Common myeloid progenitor, CD34-positive (primary cell): ENCODE results near the gene SAMD8. TPM values are rescaled to one million over a fixed set of nuclear protein-coding genes. Genes with fewer than 3 reads are reported as not detected.

ENCODE experiments used
- CTCF ChIA-PET: fragments of 350-600 bp; sonication (Branson Sonifier 250); formaldehyde crosslinking; loops from one replicate; lab custom pipeline; 2021; ENCODE audit warnings: antibody characterized with exemption; lab: Charles Lee
- POLR2A ChIA-PET: fragments of 350-600 bp; sonication (Branson Sonifier 250); formaldehyde crosslinking; loops from one replicate; lab custom pipeline; 2021; ENCODE audit warnings: antibody characterized with exemption; lab: Charles Lee
- DNase-seq, 3 donors: peaks; one replicate each; pipeline versions ENCODE4 v3.0.0 to v3.0.0-alpha.2; 2013
- H3K27ac ChIP-seq, 2 experiments: 1 replicate in 1 of 2; 2 replicates in 1 of 2; pipeline ENCODE4 v1.7.0; 2013; ENCODE audit warnings: inconsistent platforms in 2 of 2, low read length in 2 of 2, mild to moderate bottlenecking in 2 of 2, low read depth in 1 of 2, moderate library complexity in 1 of 2; ENCODE audit not compliant: severe bottlenecking in 2 of 2, insufficient read depth in 1 of 2, poor library complexity in 1 of 2
- H3K27me3 ChIP-seq, 5 experiments: replicated peaks in 2 of 5; 1 replicate in 3 of 5; 2 replicates in 2 of 5; pipeline versions ENCODE4 v1.6.1 to v1.7.0; 2013; ENCODE audit warnings: low read length in 4 of 5, mild to moderate bottlenecking in 2 of 5, moderate library complexity in 2 of 5, inconsistent platforms in 1 of 5; ENCODE audit not compliant: insufficient read depth in 5 of 5, control insufficient read depth in 4 of 5
- H3K36me3 ChIP-seq, 4 experiments: 1 replicate in 2 of 4; 2 replicates in 2 of 4; pipeline versions ENCODE4 v1.6.1 to v1.7.0; 2013; ENCODE audit warnings: low read length in 3 of 4, control low read depth in 1 of 4, mild to moderate bottlenecking in 1 of 4; ENCODE audit not compliant: control insufficient read depth in 4 of 4, insufficient read depth in 4 of 4
- H3K4me1 ChIP-seq, 4 experiments: 1 replicate in 3 of 4; 2 replicates in 1 of 4; pipeline versions ENCODE4 v1.6.1 to v1.7.1; 2013; ENCODE audit warnings: low read length in 3 of 4, mild to moderate bottlenecking in 3 of 4, control low read depth in 1 of 4, inconsistent platforms in 1 of 4, moderate library complexity in 1 of 4; ENCODE audit not compliant: control insufficient read depth in 4 of 4, insufficient read depth in 4 of 4; ENCODE audit errors: control extremely low read depth in 1 of 4
- H3K4me3 ChIP-seq, 7 experiments: 1 replicate in 4 of 7; 2 replicates in 3 of 7; pipeline versions ENCODE4 v1.5.1 to v1.7.0; 2013; ENCODE audit warnings: mild to moderate bottlenecking in 7 of 7, low read length in 6 of 7, moderate library complexity in 6 of 7, inconsistent platforms in 2 of 7, low read depth in 2 of 7, control low read depth in 1 of 7; ENCODE audit not compliant: insufficient read depth in 4 of 7, control insufficient read depth in 1 of 7; ENCODE audit errors: extremely low read depth in 1 of 7
- H3K9me3 ChIP-seq, 5 experiments: 1 replicate in 4 of 5; 2 replicates in 1 of 5; pipeline versions ENCODE4 v1.6.1 to v1.7.1; 2013; ENCODE audit warnings: low read length in 4 of 5, mild to moderate bottlenecking in 2 of 5, inconsistent platforms in 1 of 5, low read depth in 1 of 5, moderate library complexity in 1 of 5; ENCODE audit not compliant: control insufficient read depth in 4 of 5, insufficient read depth in 2 of 5; ENCODE audit errors: control extremely low read depth in 1 of 5
- WGBS: methylation state at CpG from one replicate; pipeline ENCODE4 v1.1.5; 2013; ENCODE audit not compliant: insufficient coverage; 5-methylcytosine and 5-hydroxymethylcytosine counted together
- polyA plus RNA-seq: library from polyadenylated mRNA; unstranded; fragments of 120-200 nt; gene quantifications from one replicate; pipeline ENCODE4 v1.2.1, GENCODE V29; 2013

SAMD8 gene
- polyA plus RNA-seq = 10.3 TPM

- ChIA-PET CTCF (interaction anchor here (0.6 to 3.8 kb wide), 3 partner anchors 8 to 75 kb away, joined by 3 to 24 read pairs (median 3); a partner anchor contains a TSS), POLR2A (interaction anchor here (1.0 to 1.5 kb wide), 3 partner anchors 10 to 99 kb away, joined by 3 to 4 read pairs (median 4); partner anchors contain the start of gene VDAC2)
- Histone ChIP-seq H3K4me3 (peak within 1 kb of the TSS; percentile 83 to 93 (median 89)), H3K36me3 (no peaks in the 10 kb centered on the region), H3K27me3 (no peaks in the 10 kb centered on the region), H3K27ac (peak within 1 kb of the TSS; percentile 77 to 95), H3K9me3 (no peaks in the 10 kb centered on the region), H3K4me1 (peaks cover 2 to 40% (median 17%) of the 10 kb centered on the region in 4 experiments)
- under 1% methylated on average over 44 of the region's 61 CpGs for WGBS
- DNase-seq = peak; percentile 98 to 99 (median 98)
Measured at GRCh38 chr10:75111365-75111906, at the start of gene SAMD8. TSS of gene SAMD8 (plus strand) at chr10:75111656. CDS start at chr10:75150529, 38,873 bp downstream.

GRCh38 chr10:75061709-75062505 is 49.5 kb upstream of the SAMD8 start:
- Histone ChIP-seq H3K4me3 (no peak overlapping the region), H3K9me3 (no peaks in the 10 kb centered on the region), H3K36me3 (no peaks in the 10 kb centered on the region), H3K27ac (no peak overlapping the region), H3K27me3 (no peaks in the 10 kb centered on the region), H3K4me1 (peaks cover 0 to 4% (median 0%) of the 10 kb centered on the region in 4 experiments)
- POLR2A ChIA-PET = no interaction called here
- no peak for DNase-seq
- 83% methylated on average over 14 of the region's 15 CpGs for WGBS
- CTCF ChIA-PET = interaction anchor here (1.0 kb wide), 1 partner anchor 9 kb away, joined by 3 read pairs; no protein-coding TSS in a partner anchor

- H3K27ac ChIP-seq = no peak overlapping the region
- peak in 1 of 3 donors; percentile 84 for DNase-seq
- H3K4me1 ChIP-seq = peaks cover 0 to 4% (median 0%) of the 10 kb centered on the region in 4 experiments
- POLR2A ChIA-PET = no interaction called here
- no peak overlapping the region for H3K4me3 ChIP-seq
- H3K27me3 ChIP-seq = no peaks in the 10 kb centered on the region
- H3K36me3 ChIP-seq = no peaks in the 10 kb centered on the region
- 53% methylated on average over 7 of the region's 10 CpGs for WGBS
- H3K9me3 ChIP-seq = no peaks in the 10 kb centered on the region
- CTCF ChIA-PET = interaction anchor here (1.0 kb wide), 1 partner anchor 10 kb away, joined by 3 read pairs; no protein-coding TSS in a partner anchor
Measured at GRCh38 chr10:75062506-75063299, 48.8 kb upstream of the SAMD8 start.

GRCh38 chr10:75063461-75064230 is 47.8 kb upstream of the SAMD8 start:
- POLR2A ChIA-PET = no interaction called here
- 97% methylated on average over 4 of the region's 8 CpGs for WGBS

GRCh38 chr10:75065076-75065475 is 46.4 kb upstream of the SAMD8 start:
- H3K4me1 ChIP-seq = peaks cover 0 to 4% (median 0%) of the 10 kb centered on the region in 4 experiments
- CTCF ChIA-PET = interaction anchor here (0.7 to 1.2 kb wide), 3 partner anchors 12 to 23 kb away, joined by 3 read pairs; no protein-coding TSS in a partner anchor
- 94% methylated on average over 4 of the region's 4 CpGs for WGBS
- POLR2A ChIA-PET = no interaction called here
- H3K36me3 ChIP-seq = no peaks in the 10 kb centered on the region
- no peak overlapping the region for H3K4me3 ChIP-seq
- no peaks in the 10 kb centered on the region for H3K27me3 ChIP-seq
- no peak overlapping the region for H3K27ac ChIP-seq
- DNase-seq = no peak
- H3K9me3 ChIP-seq = no peaks in the 10 kb centered on the region

More at GRCh38 chr10:75063461-75064230, 47.8 kb upstream of the SAMD8 start:
- H3K36me3 ChIP-seq = no peaks in the 10 kb centered on the region
- H3K9me3 ChIP-seq = no peaks in the 10 kb centered on the region
- DNase-seq = no peak
- H3K27me3 ChIP-seq = no peaks in the 10 kb centered on the region
- H3K4me3 ChIP-seq = no peak overlapping the region
- CTCF ChIA-PET = no interaction called here
- no peak overlapping the region for H3K27ac ChIP-seq
- H3K4me1 ChIP-seq = peaks cover 0 to 4% (median 0%) of the 10 kb centered on the region in 4 experiments

GRCh38 chr10:75066271-75066670 is 45.2 kb upstream of the SAMD8 start:
- Histone ChIP-seq H3K27me3 (no peaks in the 10 kb centered on the region), H3K27ac (no peak overlapping the region), H3K4me1 (peaks cover 0 to 10% (median 3%) of the 10 kb centered on the region in 4 experiments), H3K9me3 (no peaks in the 10 kb centered on the region), H3K36me3 (no peaks in the 10 kb centered on the region), H3K4me3 (no peak overlapping the region)
- DNase-seq = no peak
- 100% methylated on average over 1 of the region's 5 CpGs for WGBS
- CTCF ChIA-PET = no interaction called here
- POLR2A ChIA-PET = no interaction called here
